ENCODE measurements around the gene KLK1.
A peak's percentile ranks its signal among the peaks of the same experiment; 100 is the strongest.
"Not testable (repeated sequence)": the region's sequence is repeated elsewhere in the genome, so short reads cannot be mapped to it uniquely, and the experiment has no call there.

The KLK1 gene

GRCh38 chr19:50818859-50819472, 4.6 kb downstream of the KLK1 start:
- H3K4me3 ChIP-seq (replicated peaks; ENCODE audit: low read depth, low read length) = no peak overlapping the region
- DNase-seq (ENCODE audit: extremely low read depth, low read depth) = no peak
- TF ChIP-seq CTCF (IDR thresholded peaks at IDR 0.05; ENCODE audit: low read depth, low read length, missing control alignments) = no peak

DNA sequence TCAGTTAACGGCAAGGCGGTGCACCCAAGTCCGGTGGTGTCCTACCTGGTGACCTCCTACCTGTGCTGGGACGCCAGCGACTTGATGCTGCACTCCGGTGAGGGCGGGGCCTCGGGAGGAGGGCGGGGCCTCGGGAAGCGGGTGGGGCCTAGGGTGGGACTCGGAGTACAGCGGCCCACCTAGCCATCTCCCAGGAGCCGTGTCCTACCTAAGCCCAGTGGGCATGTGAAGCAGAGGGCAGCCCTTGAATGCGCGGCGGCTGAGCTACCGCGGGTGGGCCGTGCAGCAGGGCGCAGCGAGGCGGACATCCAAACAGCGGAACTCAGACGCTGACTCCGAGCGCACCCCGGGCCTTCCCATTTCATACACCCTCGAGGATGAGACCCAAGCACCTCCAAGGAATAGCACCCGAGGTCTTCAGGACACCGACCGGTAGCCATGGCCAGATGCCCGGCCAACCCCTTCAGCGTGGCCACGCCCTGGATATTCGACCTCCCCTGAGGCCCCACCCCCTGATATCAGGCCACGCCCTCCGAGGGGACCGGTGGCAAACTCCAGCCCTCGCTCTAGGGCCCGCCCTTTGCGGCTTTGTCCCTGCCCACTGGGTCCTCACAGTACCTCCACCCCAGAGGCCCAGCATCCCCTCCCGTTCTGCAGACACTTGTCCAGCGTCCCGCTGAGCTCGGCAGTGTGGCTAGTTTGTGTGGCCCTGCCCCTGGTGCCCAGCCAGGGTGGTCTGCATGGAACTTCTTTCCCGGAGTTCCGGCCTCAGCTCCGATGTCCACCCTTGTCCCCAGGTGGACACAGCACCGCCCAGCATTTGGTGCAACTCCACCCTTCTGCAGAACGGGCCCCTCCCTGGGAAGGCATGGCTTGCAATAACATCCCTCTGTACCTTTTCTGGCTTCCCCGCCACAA, 5.4 kb downstream of the KLK1 start:
- no peak for DNase-seq (ENCODE audit: extremely low read depth, low read depth)
- TF ChIP-seq CTCF (IDR thresholded peaks at IDR 0.05; ENCODE audit: low read depth, low read length, missing control alignments) = no peak
- peak overlapping the region; percentile 36 for H3K4me3 ChIP-seq (replicated peaks; ENCODE audit: low read depth, low read length)

DNA sequence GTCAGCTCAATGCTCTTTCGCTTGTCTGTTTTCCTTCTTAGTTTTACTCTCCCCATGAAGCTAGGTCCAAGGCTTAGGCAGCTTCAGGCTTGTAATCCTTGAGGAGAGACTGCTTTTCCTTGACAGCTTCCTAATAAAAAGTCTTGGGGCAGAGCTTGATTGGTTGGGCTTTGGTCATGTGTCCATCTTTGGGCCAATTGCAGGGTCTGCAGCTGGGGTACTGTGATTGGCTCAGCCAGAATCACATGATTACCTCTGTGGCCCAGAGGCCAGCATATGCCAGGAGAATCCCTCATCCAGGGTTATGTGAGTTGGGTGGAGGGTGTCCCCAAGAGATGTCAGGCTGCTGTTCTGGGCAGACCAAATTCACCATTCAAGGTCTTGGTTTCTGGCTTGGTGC, 8.1 kb downstream of the KLK1 start:
- H3K4me3 ChIP-seq (replicated peaks; ENCODE audit: low read depth, low read length) = no peak overlapping the region
- DNase-seq (ENCODE audit: extremely low read depth, low read depth) = no peak
- TF ChIP-seq CTCF (IDR thresholded peaks at IDR 0.05; ENCODE audit: low read depth, low read length, missing control alignments) = no peak

GRCh38 chr19:50814883-50815282, 8.7 kb downstream of the KLK1 start:
- DNase-seq (ENCODE audit: extremely low read depth, low read depth) = no peak
- no peak for TF ChIP-seq CTCF (IDR thresholded peaks at IDR 0.05; ENCODE audit: low read depth, low read length, missing control alignments)

DNA sequence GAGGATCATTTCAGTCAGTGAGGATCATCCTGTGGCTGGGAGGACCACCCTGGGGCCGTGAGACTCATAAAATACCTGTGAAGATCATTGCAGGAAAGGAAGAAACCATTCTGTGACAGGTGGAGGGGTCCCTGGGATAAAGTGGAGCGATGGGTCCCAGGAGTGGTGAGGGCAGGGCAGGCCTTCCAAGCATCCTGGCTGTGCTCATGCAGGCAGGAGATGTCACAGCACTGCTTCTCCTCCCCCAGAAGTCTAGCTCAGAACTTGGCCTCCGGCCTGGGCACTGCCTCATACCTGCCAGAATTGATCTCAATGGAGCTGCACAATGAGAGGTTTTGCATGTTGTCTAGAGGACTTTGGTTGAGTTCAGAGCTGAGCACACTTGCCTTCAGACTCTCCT, 11.1 kb downstream of the KLK1 start:
- H3K4me3 ChIP-seq (replicated peaks; ENCODE audit: low read depth, low read length) = no peak overlapping the region
- DNase-seq (ENCODE audit: extremely low read depth, low read depth) = no peak
- TF ChIP-seq CTCF (IDR thresholded peaks at IDR 0.05; ENCODE audit: low read depth, low read length, missing control alignments) = no peak

More at GRCh38 chr19:50814883-50815282, 8.7 kb downstream of the KLK1 start:
- no peak overlapping the region for H3K4me3 ChIP-seq (replicated peaks; ENCODE audit: low read depth, low read length)

GRCh38 chr19:50811622-50812238, 11.9 kb downstream of the KLK1 start:
- H3K4me3 ChIP-seq (replicated peaks; ENCODE audit: low read depth, low read length); DNase-seq (ENCODE audit: extremely low read depth, low read depth): not testable (repeated sequence)

DNA sequence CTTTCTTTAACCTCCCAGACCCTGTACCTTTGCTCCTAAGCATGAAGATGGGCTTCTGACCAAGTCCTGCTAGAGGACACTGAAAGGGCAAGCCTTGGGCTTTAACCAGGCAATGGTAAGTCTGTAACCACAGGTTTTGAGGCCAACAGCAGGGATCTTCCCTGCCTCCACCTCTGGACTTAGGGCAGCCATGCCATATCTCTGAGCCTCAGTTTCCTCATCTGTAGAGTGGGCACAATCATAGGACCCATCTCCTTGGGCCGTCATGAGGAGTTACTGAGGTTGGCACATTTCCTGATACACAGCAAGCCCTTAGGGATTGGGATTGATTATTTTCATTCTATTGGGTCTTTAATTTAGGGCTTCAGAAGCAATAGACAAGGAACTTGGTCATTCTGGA, 14.7 kb downstream of the KLK1 start:
- H3K4me3 ChIP-seq (replicated peaks; ENCODE audit: low read depth, low read length) = no peak overlapping the region
- no peak for DNase-seq (ENCODE audit: extremely low read depth, low read depth)
- no peak for TF ChIP-seq CTCF (IDR thresholded peaks at IDR 0.05; ENCODE audit: low read depth, low read length, missing control alignments)
